Right renal pelvis (tissue), 4 donors: ENCODE measurements around the gene MAFG. TPM values are rescaled to one million over a fixed set of nuclear protein-coding genes. Genes with fewer than 3 reads are reported as not detected.
"Not testable (repeated sequence)": the region's sequence is repeated elsewhere in the genome, so short reads cannot be mapped to it uniquely, and the experiment has no call there.

ENCODE experiments used
- DNase-seq, 4 donors: peaks; one replicate each; pipeline ENCODE4 v3.0.0-alpha.2; 2013; ENCODE audit warnings: low read depth in 4 of 4, low spot score in 3 of 4, missing footprints in 1 of 4
- polyA plus RNA-seq, 4 donors: library from polyadenylated mRNA; unstranded; fragments of 120-200 nt; gene quantifications; one replicate each; pipeline ENCODE4 v1.2.1, GENCODE V29; 2013; ENCODE audit not compliant: insufficient read length in 4 of 4

The MAFG gene
- polyA plus RNA-seq, 4 donors, result 12.3 to 12.6 (median 12.3) TPM

DNA sequence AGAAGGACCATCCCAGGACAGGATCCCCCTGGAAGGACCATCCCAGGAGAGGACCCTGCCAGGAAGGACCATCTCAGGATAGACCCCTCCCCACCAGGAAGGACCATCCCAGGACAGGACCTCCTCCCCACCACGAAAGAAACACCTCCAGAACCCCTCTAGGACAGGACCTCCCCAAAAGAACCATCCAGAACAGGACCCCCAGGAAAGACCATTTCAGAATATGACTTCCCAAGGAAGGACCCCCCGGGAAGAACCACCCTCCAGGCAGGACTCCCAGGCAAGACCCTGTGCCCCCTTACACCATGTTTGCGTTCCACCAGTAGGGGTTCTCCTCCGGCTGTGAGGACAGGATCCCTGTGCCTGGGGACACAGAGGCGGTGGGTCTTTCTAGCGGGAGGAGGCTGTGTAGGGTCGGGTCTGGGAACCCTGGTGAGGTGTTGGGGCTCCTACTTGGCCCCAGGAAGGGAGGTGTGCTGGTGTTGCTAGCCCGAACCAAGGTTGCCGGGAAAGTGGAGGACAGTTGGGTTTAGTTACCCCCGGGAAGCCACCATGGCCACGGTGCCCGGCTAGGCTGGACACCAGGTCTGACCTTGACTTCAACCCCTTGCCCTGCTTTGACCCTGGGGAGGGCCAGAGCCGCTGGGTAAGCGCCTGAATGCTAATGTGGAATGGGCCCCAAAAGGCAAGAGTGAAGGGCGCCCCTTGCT lies 31.3 kb upstream of the MAFG start:
- DNase-seq, result no peak

DNA sequence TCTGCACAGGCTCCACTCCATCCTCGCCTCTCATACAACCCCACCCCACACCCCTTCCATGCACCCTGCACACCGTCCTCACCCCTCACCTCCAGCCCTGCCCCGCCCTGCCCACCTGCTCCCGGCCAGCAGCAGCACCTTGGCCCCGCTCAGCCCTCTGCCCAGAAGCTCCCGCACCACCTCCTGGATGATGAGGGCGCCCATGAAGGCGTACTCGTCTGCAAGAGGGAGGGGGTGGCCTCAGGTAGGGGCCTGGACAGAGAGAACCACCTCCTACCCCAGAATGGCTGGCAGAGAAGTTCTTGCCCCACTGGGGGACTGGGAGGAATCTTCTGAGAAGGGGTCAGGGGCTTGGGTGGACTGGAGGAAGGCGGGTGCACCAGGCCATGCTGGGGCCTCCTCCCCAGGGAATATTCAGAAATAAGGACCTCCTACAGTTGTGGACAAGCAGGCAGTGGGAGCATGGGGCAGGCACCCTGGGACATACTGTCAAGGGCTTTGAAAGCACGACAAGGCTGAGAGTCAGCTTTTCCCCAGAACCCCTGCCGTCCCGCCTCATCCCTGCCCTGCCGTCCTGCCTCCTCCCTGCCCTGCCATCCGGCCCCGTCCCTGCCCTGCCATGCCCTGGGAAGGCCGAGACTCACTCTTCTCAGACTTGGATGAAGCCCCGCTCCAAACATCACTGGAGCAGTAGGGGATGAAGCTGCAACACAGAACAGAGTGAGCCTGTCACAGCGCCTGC lies 30.3 kb upstream of the MAFG start:
- DNase-seq, result no peak

- no peak for DNase-seq
Measured at GRCh38 chr17:81956607-81957589, 29.4 kb upstream of the MAFG start.

DNA sequence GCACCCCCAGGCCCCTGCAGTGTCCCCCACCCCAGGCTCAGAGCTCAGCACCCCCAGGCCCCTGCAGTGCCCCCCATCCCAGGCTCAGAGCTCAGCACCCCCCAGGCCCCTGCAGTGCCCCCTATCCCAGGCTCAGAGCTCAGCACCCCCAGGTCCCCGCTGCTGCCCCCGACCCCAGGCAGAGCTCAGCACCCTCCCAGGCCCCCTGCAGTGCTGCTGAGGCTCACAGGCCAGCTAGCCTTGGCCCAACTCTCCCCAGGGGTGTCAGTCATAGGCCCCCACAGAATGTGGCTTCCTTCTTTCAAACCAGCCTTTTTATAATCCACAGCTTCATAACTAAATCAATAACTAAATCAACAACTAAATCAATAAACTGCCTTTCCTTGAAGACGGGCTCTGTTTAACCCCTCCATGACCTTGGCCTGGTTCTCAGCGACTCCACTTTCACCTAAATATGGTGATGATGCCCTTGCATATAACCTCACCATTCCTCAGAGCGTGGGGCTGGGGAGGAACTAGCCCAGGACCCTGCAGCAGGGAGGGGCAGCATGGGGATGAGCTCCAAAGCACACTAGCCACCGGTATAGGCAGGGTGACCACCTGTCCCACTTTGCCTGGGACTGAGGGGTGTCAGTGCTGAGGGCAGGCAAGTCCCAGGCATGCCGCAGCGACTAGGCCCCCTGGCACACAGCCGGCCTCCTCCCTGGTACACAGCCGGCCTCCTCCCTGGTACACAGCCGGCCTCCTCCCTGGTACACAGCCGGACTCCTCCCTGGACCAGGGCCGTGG lies 28.4 kb upstream of the MAFG start:
- no peak for DNase-seq

GRCh38 chr17:81955058-81955681 lies 27.6 kb upstream of the MAFG start:
- no peak for DNase-seq

GRCh38 chr17:81954131-81955057 lies 26.9 kb upstream of the MAFG start:
- DNase-seq, result no peak

DNA sequence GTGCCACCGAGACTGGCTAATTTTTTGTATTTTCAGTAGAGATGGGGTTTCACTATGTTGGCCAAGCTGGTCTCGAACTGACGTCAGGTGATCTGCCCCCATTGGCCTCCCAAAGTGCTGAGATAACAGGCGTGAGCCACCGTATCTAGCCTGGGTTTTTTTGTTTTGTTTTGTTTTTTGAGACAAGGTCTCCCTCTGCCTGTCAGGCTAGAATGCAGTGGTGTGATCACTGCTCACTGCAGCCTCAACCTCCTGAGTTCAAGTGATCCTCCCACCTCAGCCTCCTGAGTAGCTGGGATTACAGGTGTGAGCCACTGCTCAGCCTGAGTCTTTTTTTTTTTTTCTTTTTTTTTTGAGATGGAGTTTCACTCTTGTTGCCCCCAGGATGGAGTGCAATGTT lies 25.9 kb upstream of the MAFG start:
- DNase-seq, result not testable (repeated sequence)

- DNase-seq, result no peak
Measured at GRCh38 chr17:81952792-81953228, 25.3 kb upstream of the MAFG start.

DNA sequence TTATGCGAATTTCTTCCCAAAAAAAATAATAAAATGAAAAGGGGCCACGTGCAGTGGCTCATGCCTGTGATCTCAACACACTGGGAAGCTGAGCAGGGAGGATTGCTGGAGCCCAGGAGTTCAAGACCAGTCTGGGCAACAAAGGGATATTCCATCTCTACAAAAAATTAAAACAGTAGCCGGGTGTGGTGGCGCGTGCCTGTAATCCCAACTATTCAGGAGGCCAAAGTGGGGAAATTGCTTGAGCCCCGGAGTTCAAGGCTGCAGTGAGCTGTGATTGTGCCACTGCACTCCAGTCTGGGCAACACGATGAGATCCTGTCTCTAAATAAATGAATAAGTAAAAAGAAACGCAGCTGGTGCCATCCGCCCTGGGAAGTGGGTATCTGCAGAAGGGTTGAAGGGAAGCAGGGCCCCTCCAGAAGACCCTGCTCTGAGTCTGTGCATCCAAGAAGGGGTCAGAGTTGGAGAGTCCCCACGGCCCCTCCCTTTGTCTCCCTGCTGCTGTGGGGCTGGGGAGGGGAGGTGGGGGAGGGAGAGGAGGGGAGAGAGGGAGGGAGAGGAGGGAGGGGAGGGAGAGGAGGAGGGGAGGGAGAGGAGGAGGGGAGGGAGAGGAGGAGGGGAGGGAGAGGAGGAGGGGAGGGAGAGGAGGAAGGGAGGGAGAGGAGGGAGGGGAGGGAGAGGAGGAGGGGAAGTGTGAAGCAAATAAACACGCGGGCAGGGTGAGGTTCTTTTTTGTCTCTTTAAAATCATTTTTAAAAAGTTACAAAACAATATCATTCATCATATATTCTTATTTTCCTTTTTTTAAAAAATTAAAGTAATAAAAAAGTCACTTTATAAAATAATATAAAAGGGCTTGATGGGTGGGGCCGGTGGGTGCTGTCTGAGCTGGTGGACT lies 24.5 kb upstream of the MAFG start:
- DNase-seq, result no peak

DNA sequence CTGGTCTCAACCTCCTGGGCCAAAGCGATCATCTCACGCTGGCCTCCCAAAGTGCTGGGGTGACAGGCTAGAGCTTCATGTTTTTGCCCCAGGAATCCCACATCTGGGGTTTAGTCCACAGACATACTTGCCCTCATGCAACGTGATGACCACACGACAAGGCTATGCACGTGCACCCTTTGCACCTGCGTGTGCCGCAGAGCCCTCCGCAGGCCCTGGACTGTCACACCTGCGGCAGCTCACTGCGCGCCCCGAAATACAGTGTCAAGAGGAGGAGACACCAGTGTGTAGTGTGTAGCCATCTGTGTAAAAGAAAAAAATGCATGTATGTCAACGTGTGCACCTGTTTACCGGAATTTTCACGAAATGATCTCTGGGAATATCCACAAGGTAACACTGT lies 23.0 kb upstream of the MAFG start:
- no peak for DNase-seq

DNA sequence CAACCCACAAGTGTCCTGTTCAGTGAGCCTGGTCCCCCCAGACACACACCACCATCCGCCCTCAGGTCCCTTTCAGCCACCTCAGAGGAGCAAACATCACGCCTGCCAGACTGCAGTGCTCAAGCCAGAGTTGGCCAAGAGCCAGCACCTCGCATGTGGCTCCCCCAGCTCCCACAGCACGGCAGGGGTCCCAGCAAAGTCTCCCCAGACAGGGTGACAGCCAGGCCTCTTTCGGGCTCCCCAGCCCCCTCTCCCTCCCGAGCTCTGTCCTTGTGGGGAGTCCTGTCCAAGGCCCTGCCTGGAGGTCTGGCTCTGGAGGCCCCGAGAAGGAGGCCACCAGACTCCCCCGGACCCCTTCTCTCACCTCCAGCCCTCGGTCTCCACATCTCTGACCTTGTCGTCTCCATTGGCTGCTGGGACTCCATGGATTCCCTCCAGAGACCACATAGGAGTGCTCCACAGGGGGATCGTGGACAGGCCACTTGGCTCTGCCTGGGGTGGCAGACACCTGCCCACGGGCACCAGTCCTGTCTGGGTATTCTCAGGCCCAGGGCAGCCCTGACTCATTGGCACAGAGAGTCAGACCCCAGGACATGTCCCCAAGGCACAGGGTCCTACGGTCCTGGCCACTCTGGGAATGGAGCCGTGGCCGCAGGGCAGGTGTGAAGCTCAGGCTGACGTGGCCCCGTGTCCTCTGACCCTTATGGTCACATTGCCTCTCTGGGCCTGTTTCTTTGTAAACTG lies 21.3 kb upstream of the MAFG start:
- DNase-seq, result no peak

DNA sequence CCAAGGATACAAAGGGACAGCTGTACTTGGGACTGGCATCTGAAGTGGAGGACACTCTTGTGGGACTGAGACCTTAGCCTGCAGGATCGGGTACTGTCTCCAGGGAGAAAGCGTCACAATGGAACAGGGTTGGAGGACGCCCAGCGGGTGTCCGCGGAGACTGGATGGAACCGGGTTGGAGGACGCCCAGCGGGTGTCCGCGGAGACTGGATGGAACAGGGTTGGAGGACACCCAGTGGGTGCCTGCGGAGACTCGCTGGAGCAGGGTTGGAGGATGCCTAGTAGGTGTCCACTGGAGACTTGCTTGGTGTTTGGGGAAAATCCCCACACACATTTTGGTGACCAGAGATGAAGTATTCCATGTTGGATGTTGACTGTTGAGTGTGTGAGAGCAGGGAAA lies 19.7 kb upstream of the MAFG start, which contains the start of gene MYADML2:
Gene MYADML2 (minus strand): TSS at position 45 of the 400 bp plus-strand sequence. CDS start 5,492 bp downstream, outside the sequence.
- DNase-seq, result no peak

DNA sequence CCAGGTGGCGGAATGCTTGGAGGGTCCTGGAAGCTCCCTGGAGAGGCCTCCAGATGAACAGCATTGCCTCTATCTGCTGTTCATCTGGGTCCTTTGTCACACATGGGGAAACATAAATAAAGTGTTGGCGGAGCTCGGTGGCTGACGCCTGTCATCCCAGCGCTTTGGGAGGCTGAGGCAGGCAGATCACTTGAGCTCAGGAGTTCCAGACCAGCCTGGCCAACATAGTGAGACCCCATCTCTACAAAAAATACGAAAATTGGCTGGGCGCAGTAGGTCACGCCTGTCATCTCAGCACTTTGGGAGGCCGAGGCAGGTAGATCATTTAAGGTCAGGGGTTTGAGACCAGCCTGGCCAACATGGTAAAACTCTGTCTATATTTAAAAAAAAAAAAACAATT lies 17.3 kb upstream of the MAFG start:
- no peak for DNase-seq

DNA sequence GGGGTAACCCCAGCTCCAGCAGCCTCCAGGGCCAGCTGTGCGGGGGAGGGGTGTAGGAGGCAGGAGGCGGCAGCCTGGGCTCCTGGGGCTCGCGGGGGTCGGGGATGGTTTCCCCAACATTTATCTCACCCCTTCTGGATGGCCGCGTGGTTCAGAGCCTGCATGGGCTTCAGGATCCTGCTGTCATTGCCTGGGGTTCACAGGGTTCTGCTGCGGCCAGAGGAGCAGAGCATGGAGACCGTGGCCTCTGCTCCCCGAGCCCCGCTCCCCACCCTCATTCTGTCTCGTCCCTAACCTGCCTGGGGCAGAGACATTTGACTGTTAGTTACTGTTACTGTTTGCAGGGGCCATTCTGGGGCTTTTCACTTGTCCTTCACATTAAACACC lies 14.6 kb upstream of the MAFG start:
- no peak for DNase-seq

DNA sequence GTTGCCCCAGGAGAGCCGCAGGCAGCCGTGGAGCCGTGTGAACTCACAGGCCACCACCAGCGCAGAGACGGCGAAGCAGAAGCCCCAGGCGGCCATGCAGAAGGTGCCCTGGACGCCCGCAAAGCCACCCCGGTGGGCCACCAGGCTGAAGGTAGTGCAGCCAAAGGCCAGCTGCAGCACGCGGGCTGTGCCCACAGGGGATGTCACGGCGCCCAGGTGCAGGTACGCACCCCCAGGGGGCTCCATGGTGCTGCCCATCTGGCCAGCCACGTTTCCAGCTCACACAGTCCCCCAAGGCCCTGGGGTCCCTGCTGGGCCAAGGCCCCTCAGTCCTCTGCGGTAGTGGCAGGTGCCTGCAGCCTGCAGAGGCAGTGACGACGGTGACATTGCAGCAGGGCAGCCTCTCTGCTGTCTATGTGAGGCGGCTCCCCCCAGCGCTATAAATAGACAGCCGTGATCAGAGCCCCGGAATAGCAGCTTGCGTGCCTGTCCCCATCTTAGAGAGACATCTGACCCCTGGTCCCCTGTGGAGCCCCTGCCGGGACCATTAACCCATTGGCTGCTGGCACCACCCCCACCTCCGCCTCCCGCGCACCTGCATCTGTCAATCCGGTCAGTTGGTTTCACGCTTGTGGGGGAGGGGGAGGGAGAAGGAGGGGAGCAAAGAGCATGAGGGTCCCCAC lies 14.1 kb upstream of the MAFG start:
- DNase-seq, result no peak
